HEK293 (cell line): ENCODE measurements around the gene SPDYE3.
"Not testable (repeated sequence)": the region's sequence is repeated elsewhere in the genome, so short reads cannot be mapped to it uniquely, and the experiment has no call there.

Source experiments
- CTCF ChIA-PET: fragments of 350-600 bp; formaldehyde crosslinking; extraction: SDS; loops from one replicate; lab custom pipeline; 2021; ENCODE audit warnings: antibody characterized with exemption; lab: Yijun Ruan, JAX
- POLR2A ChIA-PET: fragments of 300-600 bp; formaldehyde crosslinking; extraction: SDS; loops from one replicate; lab custom pipeline; 2020; ENCODE audit warnings: antibody characterized with exemption, inconsistent platforms; lab: Yijun Ruan, JAX
- H3K27ac ChIP-seq: fragments of 200-500 bp; sonication (Bioruptor generic); 2 replicates; pipeline ENCODE4 v1.5.1; 2014; ENCODE audit warnings: low read depth, low read length, control low read depth, inconsistent platforms; ENCODE audit errors: extremely low read depth
- H3K36me3 ChIP-seq, 2 experiments: fragments of 200-500 bp in 1 of 2; sonication (Bioruptor generic) in 1 of 2; 1 replicate in 1 of 2; 2 replicates in 1 of 2; pipeline ENCODE4 v1.5.1; 2014 to 2017; ENCODE audit warnings: inconsistent platforms in 2 of 2, low read length in 2 of 2; ENCODE audit not compliant: control insufficient read depth in 2 of 2, insufficient read depth in 1 of 2
- H3K4me1 ChIP-seq: fragments of 200-500 bp; sonication (Bioruptor generic); 2 replicates; pipeline ENCODE4 v1.5.1; 2014; ENCODE audit warnings: mild to moderate bottlenecking, low read length, inconsistent platforms; ENCODE audit not compliant: control insufficient read depth, insufficient read depth
- H3K4me3 ChIP-seq: 2 replicates; pipeline ENCODE4 v1.5.1; 2011; ENCODE audit warnings: low read depth, mild to moderate bottlenecking, control low read depth, low read length, moderate library complexity
- H3K9me3 ChIP-seq: fragments of 200-500 bp; sonication (Bioruptor generic); 2 replicates; pipeline ENCODE4 v1.5.1; 2014; ENCODE audit warnings: low read depth, low read length, inconsistent platforms; ENCODE audit not compliant: control insufficient read depth, insufficient read depth
- EGR2 ChIP-seq: fragments of 450-650 bp; formaldehyde crosslinking; IDR thresholded peaks from 2 replicates; pipeline ENCODE4 v1.5.1; 2016; ENCODE audit warnings: low read depth, missing biosample characterization, missing genetic modification characterization
- GLI4 ChIP-seq: fragments of 450-650 bp; formaldehyde crosslinking; IDR thresholded peaks from 2 replicates; pipeline ENCODE4 v1.5.1; 2016; ENCODE audit warnings: missing biosample characterization, missing genetic modification characterization
- KLF16 ChIP-seq: fragments of 450-650 bp; formaldehyde crosslinking; IDR thresholded peaks from 2 replicates; pipeline ENCODE4 v1.5.1; 2017; ENCODE audit warnings: missing biosample characterization, missing genetic modification characterization
- PRDM1 ChIP-seq: fragments of 450-650 bp; formaldehyde crosslinking; IDR thresholded peaks from 2 replicates; pipeline ENCODE4; 2016; ENCODE audit warnings: missing biosample characterization, missing genetic modification characterization
- ZFHX2 ChIP-seq: fragments of 450-650 bp; formaldehyde crosslinking; conservative IDR thresholded peaks from 2 replicates; pipeline ENCODE4 v1.5.1; 2016; ENCODE audit warnings: missing biosample characterization, missing genetic modification characterization
- ZNF175 ChIP-seq: fragments of 450-650 bp; formaldehyde crosslinking; IDR thresholded peaks from 2 replicates; pipeline ENCODE4 v1.5.1; 2016; ENCODE audit warnings: missing biosample characterization, missing genetic modification characterization
- ZNF266 ChIP-seq: fragments of 450-650 bp; formaldehyde crosslinking; IDR thresholded peaks from 2 replicates; pipeline ENCODE4 v1.5.1; 2016; ENCODE audit warnings: missing biosample characterization, missing genetic modification characterization, low read depth
- ZNF660 ChIP-seq: fragments of 450-650 bp; IDR thresholded peaks from 2 replicates; pipeline ENCODE4 v1.5.1; 2018; ENCODE audit warnings: missing biosample characterization, mild to moderate bottlenecking, missing genetic modification characterization
- TF ChIP-seq, protein P1 (sequence below): fragments of 450-650 bp; formaldehyde crosslinking; IDR thresholded peaks from 2 replicates; pipeline ENCODE4 v1.5.1; 2016; ENCODE audit warnings: missing biosample characterization, missing genetic modification characterization, borderline replicate concordance
- TF ChIP-seq, protein P2 (sequence below): fragments of 450-650 bp; formaldehyde crosslinking; IDR thresholded peaks from 2 replicates; pipeline ENCODE4 v1.5.1; 2016; ENCODE audit warnings: missing biosample characterization, missing genetic modification characterization

The SPDYE3 gene

GRCh38 chr7:100349757-100350156 is 42.3 kb downstream of the SPDYE3 start (continued):
- TF ChIP-seq, protein P1, sequence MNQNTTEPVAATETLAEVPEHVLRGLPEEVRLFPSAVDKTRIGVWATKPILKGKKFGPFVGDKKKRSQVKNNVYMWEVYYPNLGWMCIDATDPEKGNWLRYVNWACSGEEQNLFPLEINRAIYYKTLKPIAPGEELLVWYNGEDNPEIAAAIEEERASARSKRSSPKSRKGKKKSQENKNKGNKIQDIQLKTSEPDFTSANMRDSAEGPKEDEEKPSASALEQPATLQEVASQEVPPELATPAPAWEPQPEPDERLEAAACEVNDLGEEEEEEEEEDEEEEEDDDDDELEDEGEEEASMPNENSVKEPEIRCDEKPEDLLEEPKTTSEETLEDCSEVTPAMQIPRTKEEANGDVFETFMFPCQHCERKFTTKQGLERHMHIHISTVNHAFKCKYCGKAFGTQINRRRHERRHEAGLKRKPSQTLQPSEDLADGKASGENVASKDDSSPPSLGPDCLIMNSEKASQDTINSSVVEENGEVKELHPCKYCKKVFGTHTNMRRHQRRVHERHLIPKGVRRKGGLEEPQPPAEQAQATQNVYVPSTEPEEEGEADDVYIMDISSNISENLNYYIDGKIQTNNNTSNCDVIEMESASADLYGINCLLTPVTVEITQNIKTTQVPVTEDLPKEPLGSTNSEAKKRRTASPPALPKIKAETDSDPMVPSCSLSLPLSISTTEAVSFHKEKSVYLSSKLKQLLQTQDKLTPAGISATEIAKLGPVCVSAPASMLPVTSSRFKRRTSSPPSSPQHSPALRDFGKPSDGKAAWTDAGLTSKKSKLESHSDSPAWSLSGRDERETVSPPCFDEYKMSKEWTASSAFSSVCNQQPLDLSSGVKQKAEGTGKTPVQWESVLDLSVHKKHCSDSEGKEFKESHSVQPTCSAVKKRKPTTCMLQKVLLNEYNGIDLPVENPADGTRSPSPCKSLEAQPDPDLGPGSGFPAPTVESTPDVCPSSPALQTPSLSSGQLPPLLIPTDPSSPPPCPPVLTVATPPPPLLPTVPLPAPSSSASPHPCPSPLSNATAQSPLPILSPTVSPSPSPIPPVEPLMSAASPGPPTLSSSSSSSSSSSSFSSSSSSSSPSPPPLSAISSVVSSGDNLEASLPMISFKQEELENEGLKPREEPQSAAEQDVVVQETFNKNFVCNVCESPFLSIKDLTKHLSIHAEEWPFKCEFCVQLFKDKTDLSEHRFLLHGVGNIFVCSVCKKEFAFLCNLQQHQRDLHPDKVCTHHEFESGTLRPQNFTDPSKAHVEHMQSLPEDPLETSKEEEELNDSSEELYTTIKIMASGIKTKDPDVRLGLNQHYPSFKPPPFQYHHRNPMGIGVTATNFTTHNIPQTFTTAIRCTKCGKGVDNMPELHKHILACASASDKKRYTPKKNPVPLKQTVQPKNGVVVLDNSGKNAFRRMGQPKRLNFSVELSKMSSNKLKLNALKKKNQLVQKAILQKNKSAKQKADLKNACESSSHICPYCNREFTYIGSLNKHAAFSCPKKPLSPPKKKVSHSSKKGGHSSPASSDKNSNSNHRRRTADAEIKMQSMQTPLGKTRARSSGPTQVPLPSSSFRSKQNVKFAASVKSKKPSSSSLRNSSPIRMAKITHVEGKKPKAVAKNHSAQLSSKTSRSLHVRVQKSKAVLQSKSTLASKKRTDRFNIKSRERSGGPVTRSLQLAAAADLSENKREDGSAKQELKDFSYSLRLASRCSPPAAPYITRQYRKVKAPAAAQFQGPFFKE (tag by site-specific recombination), result no peak
- TF ChIP-seq ZNF175 (tag by site-specific recombination), result no peak
- TF ChIP-seq GLI4 (tag by site-specific recombination), result no peak
- TF ChIP-seq PRDM1 (tag by site-specific recombination), result no peak
- TF ChIP-seq, all 188 proteins: peak for 0

GRCh38 chr7:100351657-100352058 is 44.2 kb downstream of the SPDYE3 start:
- TF ChIP-seq KLF16 (no peak), ZNF660 (no peak), ZNF266 (no peak), EGR2 (tag by site-specific recombination) (peak; percentile 68), ZFHX2 (tag by site-specific recombination) (peak; percentile 35; the same call in 1 of the 2 replicates)
- TF ChIP-seq, protein P2, sequence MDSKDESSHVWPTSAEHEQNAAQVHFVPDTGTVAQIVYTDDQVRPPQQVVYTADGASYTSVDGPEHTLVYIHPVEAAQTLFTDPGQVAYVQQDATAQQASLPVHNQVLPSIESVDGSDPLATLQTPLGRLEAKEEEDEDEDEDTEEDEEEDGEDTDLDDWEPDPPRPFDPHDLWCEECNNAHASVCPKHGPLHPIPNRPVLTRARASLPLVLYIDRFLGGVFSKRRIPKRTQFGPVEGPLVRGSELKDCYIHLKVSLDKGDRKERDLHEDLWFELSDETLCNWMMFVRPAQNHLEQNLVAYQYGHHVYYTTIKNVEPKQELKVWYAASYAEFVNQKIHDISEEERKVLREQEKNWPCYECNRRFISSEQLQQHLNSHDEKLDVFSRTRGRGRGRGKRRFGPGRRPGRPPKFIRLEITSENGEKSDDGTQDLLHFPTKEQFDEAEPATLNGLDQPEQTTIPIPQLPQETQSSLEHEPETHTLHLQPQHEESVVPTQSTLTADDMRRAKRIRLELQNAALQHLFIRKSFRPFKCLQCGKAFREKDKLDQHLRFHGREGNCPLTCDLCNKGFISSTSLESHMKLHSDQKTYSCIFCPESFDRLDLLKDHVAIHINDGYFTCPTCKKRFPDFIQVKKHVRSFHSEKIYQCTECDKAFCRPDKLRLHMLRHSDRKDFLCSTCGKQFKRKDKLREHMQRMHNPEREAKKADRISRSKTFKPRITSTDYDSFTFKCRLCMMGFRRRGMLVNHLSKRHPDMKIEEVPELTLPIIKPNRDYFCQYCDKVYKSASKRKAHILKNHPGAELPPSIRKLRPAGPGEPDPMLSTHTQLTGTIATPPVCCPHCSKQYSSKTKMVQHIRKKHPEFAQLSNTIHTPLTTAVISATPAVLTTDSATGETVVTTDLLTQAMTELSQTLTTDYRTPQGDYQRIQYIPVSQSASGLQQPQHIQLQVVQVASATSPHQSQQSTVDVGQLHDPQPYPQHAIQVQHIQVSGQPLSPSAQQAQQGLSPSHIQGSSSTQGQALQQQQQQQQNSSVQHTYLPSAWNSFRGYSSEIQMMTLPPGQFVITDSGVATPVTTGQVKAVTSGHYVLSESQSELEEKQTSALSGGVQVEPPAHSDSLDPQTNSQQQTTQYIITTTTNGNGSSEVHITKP (tag by site-specific recombination), result no peak
- no peaks in the 10 kb centered on the region for H3K4me1 ChIP-seq
- no peaks in the 10 kb centered on the region for H3K9me3 ChIP-seq
- peaks cover 31 to 93% of the 10 kb centered on the region in 2 experiments for H3K36me3 ChIP-seq
- CTCF ChIA-PET, result interaction anchor here (0.7 kb wide), 1 partner anchor 60 kb away, joined by 3 read pairs; no protein-coding TSS in a partner anchor
- no peak overlapping the region for H3K27ac ChIP-seq
- POLR2A ChIA-PET, result no interaction called here
- H3K4me3 ChIP-seq, result no peak overlapping the region

DNA sequence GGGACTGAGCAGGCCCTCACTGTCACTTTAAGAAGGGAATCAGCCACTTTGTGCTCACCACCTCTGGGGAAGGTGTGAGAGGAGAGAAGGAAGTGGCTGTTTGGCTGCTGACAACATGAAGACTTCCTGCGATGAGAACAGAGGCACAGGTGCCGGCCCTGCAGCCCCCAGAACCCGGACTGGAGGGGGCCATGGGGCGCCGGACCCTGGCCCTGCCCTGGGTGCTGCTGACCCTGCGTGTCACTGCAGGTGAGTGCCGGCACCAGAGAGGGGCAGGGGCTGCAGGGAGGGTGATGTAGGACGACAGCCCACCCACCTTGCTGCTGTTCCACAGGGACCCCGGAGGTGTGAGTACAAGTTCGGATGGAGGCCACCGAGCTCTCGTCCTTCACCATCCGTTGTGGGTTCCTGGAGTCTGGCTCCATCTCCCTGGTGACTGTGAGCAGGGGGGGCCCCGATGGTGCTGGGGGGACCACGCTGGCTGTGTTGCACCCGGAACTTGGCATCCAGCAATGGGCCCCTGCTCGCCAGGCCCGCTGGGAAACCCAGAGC is 44.8 kb downstream of the SPDYE3 start:
- H3K4me1 ChIP-seq, H3K4me3 ChIP-seq, H3K27ac ChIP-seq, POLR2A ChIA-PET, H3K9me3 ChIP-seq: not testable (repeated sequence)
- CTCF ChIA-PET, result interaction anchor here (0.7 to 0.9 kb wide), 2 partner anchors 8 to 61 kb away, joined by 3 read pairs; no protein-coding TSS in a partner anchor
- H3K36me3 ChIP-seq, result peaks cover 27 to 93% of the 10 kb centered on the region in 2 experiments
